Activated CD4-positive, alpha-beta T cell treated with anti-CD3 and anti-CD28 coated beads, Interleukin-2, amount 50 U/mL, for 16 hours (primary cell): Measurements from ENCODE around the gene HIPK2.
"Not testable (repeated sequence)": the region's sequence is repeated elsewhere in the genome, so short reads cannot be mapped to it uniquely, and the experiment has no call there.

Experiments
- DNase-seq: peaks from one replicate; pipeline ENCODE4 v3.0.0-alpha.2; 2020

Gene HIPK2

GRCh38 chr7:139692723-139693122 is 85.1 kb downstream of the HIPK2 start:
- DNase-seq = no peak

- DNase-seq = no peak
These were observed 86.5 kb downstream of the HIPK2 start for GRCh38 chr7:139691253-139691781.

GRCh38 chr7:139687980-139688632 is 89.7 kb downstream of the HIPK2 start:
- DNase-seq = no peak

- DNase-seq = no peak
These were observed 90.4 kb downstream of the HIPK2 start for GRCh38 chr7:139687211-139687954.

- DNase-seq = peak; percentile 83
These were observed 94.5 kb downstream of the HIPK2 start for GRCh38 chr7:139683137-139683921.

GRCh38 chr7:139682136-139683013 is 95.4 kb downstream of the HIPK2 start:
- DNase-seq = peak; percentile 94

- DNase-seq = no peak
These were observed 96.0 kb downstream of the HIPK2 start for GRCh38 chr7:139681812-139682135.

- peak; percentile 59 for DNase-seq
These were observed 96.4 kb downstream of the HIPK2 start for GRCh38 chr7:139681463-139681755.

- peak; percentile 97 for DNase-seq
These were observed 96.9 kb downstream of the HIPK2 start for GRCh38 chr7:139680676-139681462.

GRCh38 chr7:139679731-139680594 is 97.8 kb downstream of the HIPK2 start:
- no peak for DNase-seq

- no peak for DNase-seq
These were observed 101.4 kb downstream of the HIPK2 start for GRCh38 chr7:139676390-139676789.

- peak; percentile 52 for DNase-seq
These were observed 102.4 kb downstream of the HIPK2 start for GRCh38 chr7:139675127-139676125.

- DNase-seq = no peak
These were observed 103.1 kb downstream of the HIPK2 start for GRCh38 chr7:139674752-139675126.

- DNase-seq = no peak
These were observed 103.5 kb downstream of the HIPK2 start for GRCh38 chr7:139674341-139674740.

- DNase-seq = no peak
These were observed 104.0 kb downstream of the HIPK2 start for GRCh38 chr7:139673762-139674161.

GRCh38 chr7:139673230-139673629 is 104.6 kb downstream of the HIPK2 start:
- peak; percentile 83 for DNase-seq

GRCh38 chr7:139671967-139672366 is 105.8 kb downstream of the HIPK2 start:
- DNase-seq = no peak

GRCh38 chr7:139670662-139671061 is 107.1 kb downstream of the HIPK2 start:
- DNase-seq = not testable (repeated sequence)
